ENCODE results near the gene ITPK1. TPM values are rescaled to one million over a fixed set of nuclear protein-coding genes. Genes with fewer than 3 reads are reported as not detected.

The ITPK1 gene
- total and polyA plus RNA-seq, 2 donors (not counting 3 experiments of a cell fraction or from before 2014, with no cell fraction given) = 39.6 to 51.8 TPM

- no peaks in the 10 kb centered on the region for H3K36me3 ChIP-seq (ENCODE audit: control insufficient read depth in 2 of 2, extremely low read depth in 1 of 2, insufficient read depth in 2 of 2, low read length in 2 of 2)
- intact Hi-C loops (cut with micrococcal nuclease) (no loop called here), dilution Hi-C loops (cut with MboI; ENCODE audit: extremely low pct_ligation_motif_present, low sequenced_read_pairs) (no loop called here)
- H3K79me2 ChIP-seq (ENCODE audit: control insufficient read depth, insufficient read depth, low read length) = no peaks in the 10 kb centered on the region
- no peak overlapping the region for H3K4me3 ChIP-seq (replicated peaks in 1 of 3; ENCODE audit: insufficient read depth in 1 of 3, low read depth in 1 of 3, low read length in 3 of 3)
- no peak for FAIRE-seq
- DNase-seq (ENCODE audit: low read depth, low spot score) = no peak
- TF ChIP-seq FOS (IDR thresholded peaks at IDR 0.05; ENCODE audit: borderline replicate concordance, insufficient read depth, low read length) = no peak
- TF ChIP-seq MYC (IDR thresholded peaks at IDR 0.05; ENCODE audit: low read depth, low read length) = no peak
- TF ChIP-seq JUN (IDR thresholded peaks at IDR 0.05; ENCODE audit: borderline replicate concordance, insufficient read depth, insufficient read length, low read depth) = no peak
- TF ChIP-seq EZH2 (IDR thresholded peaks at IDR 0.05; ENCODE audit: borderline replicate concordance, low read depth, low read length, severe bottlenecking) = no peak
- no peak for TF ChIP-seq CTCF (IDR thresholded peaks at IDR 0.05; ENCODE audit: extremely low read depth in 1 of 2, insufficient read depth in 1 of 2, low read depth in 1 of 2, low read length in 2 of 2)
- no peak for TF ChIP-seq POLR2AphosphoS5 (IDR thresholded peaks at IDR 0.05; ENCODE audit: insufficient read depth, low read depth, low read length)
- H3K27ac ChIP-seq (ENCODE audit: insufficient read depth, low read depth, low read length) = no peak overlapping the region
- no peaks in the 10 kb centered on the region for H3K9me1 ChIP-seq (replicated peaks; ENCODE audit: control insufficient read depth, extremely low read depth, insufficient read depth, low read length)
- no peaks in the 10 kb centered on the region for H3K27me3 ChIP-seq (ENCODE audit: control insufficient read depth in 2 of 2, insufficient read depth in 2 of 2, low read length in 2 of 2)
- POLR2A ChIA-PET = no interaction called here
- H3K9ac ChIP-seq (replicated peaks; ENCODE audit: extremely low read depth, insufficient read depth, low read length) = no peak overlapping the region
- no peaks in the 10 kb centered on the region for H3K9me3 ChIP-seq (replicated peaks; ENCODE audit: control insufficient read depth, insufficient read depth, low read length)
- no peak overlapping the region for H2AFZ ChIP-seq (ENCODE audit: low read depth, low read length)
- no peaks in the 10 kb centered on the region for H3K4me1 ChIP-seq (ENCODE audit: control insufficient read depth, extremely low read depth, insufficient read depth, low read length)
- H4K20me1 ChIP-seq (replicated peaks; ENCODE audit: control insufficient read depth, extremely low read depth, insufficient read depth, low read length) = no peaks in the 10 kb centered on the region
- H3K4me2 ChIP-seq (ENCODE audit: insufficient read depth, low read length) = no peak overlapping the region
- CTCF ChIA-PET = interaction anchor here (0.7 kb wide), 1 partner anchor 61 kb away, joined by 3 read pairs; no protein-coding TSS in a partner anchor
- BruUV-seq (replicated peaks) = no TSS peak
Measured at GRCh38 chr14:93012951-93013719, 102.6 kb downstream of the ITPK1 start.
